Uterus (tissue), 2 donors: ENCODE data around the gene SKI.

Experiments used
- POLR2A ChIP-seq, 2 donors: fragments of 450-650 bp; IDR thresholded peaks; one replicate each; pipeline ENCODE4 v1.6.1; 2016; ENCODE audit warnings: antibody characterized with exemption in 2 of 2, mild to moderate bottlenecking in 1 of 2, moderate library complexity in 1 of 2
- TF ChIP-seq, protein P1 (sequence below), 4 experiments: fragments of 200-600 bp in 2 of 4; fragments of 450-650 bp in 2 of 4; sonication (generic) in 2 of 4; IDR thresholded peaks; one replicate each; pipeline ENCODE4 v1.5.1; 2016 to 2019; ENCODE audit warnings: antibody characterized with exemption in 4 of 4, mild to moderate bottlenecking in 2 of 4, moderate library complexity in 1 of 4

DNA sequence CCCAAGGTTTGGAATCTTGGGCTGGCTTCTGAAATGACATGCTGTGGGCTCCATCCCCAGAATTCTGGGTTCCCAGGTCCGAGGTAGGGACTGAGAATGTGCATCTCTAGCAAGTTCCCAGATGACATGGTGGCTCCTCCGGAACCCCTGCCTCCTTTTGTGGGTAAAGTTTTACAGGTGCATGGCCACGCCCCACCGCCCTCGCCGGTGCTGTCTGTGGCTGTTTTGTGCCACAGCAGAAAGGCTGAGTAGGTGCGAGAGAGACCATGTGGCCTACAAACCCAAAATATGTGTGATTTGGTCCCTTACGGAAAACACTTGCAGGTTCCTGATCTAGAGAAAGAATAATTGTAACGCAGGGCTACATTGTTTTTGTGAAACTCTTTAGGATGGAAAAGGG is 30.9 kb downstream of the SKI start:
- no peak for TF ChIP-seq POLR2A (IDR thresholded peaks at IDR 0.05)
- TF ChIP-seq, protein P1, sequence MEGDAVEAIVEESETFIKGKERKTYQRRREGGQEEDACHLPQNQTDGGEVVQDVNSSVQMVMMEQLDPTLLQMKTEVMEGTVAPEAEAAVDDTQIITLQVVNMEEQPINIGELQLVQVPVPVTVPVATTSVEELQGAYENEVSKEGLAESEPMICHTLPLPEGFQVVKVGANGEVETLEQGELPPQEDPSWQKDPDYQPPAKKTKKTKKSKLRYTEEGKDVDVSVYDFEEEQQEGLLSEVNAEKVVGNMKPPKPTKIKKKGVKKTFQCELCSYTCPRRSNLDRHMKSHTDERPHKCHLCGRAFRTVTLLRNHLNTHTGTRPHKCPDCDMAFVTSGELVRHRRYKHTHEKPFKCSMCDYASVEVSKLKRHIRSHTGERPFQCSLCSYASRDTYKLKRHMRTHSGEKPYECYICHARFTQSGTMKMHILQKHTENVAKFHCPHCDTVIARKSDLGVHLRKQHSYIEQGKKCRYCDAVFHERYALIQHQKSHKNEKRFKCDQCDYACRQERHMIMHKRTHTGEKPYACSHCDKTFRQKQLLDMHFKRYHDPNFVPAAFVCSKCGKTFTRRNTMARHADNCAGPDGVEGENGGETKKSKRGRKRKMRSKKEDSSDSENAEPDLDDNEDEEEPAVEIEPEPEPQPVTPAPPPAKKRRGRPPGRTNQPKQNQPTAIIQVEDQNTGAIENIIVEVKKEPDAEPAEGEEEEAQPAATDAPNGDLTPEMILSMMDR (IDR thresholded peaks at IDR 0.05), result no peak
